SU-DHL-6 (cell line): ENCODE measurements around the gene NHS.

ENCODE experiments used
- CTCF ChIP-seq: fragments of 200-600 bp; sonication (generic); IDR thresholded peaks from one replicate; pipeline ENCODE4 v1.5.1; 2017; ENCODE audit warnings: antibody characterized with exemption, mild to moderate bottlenecking, low read length, moderate library complexity; ENCODE audit not compliant: insufficient read depth, poor library complexity, severe bottlenecking
- EZH2phosphoT487 ChIP-seq: fragments of 200-600 bp; sonication (generic), shearing (Covaris generic); conservative IDR thresholded peaks from 2 replicates; pipeline ENCODE4 v1.6.1; 2018; ENCODE audit warnings: mild to moderate bottlenecking, antibody characterized with exemption, low read length, moderate library complexity, mixed read lengths

- TF ChIP-seq CTCF: no peak
- TF ChIP-seq EZH2phosphoT487: no peak
Measured at GRCh38 chrX:17433965-17434364, 59.0 kb downstream of the NHS start.
